NCI-H446 treated with DMSO at 0.1 percent for 48 hours (cell line): Measurements from ENCODE around the gene DEFB131A.
"Not testable (repeated sequence)": the region's sequence is repeated elsewhere in the genome, so short reads cannot be mapped to it uniquely, and the experiment has no call there.

ENCODE experiments used
- DNase-seq: peaks from one replicate; lab custom pipeline; 2025; lab: John Stamatoyannopoulos, UW

The DEFB131A gene

GRCh38 chr4:9444114-9444513 is at the start of gene DEFB131A:
Gene DEFB131A (plus strand): TSS chr4:9444414. CDS start chr4:9444534, 120 bp downstream.
- DNase-seq: not testable (repeated sequence)

GRCh38 chr4:9405774-9406173 is 38.4 kb upstream of the DEFB131A start:
- DNase-seq: not testable (repeated sequence)

GRCh38 chr4:9406491-9406890 is 37.7 kb upstream of the DEFB131A start:
- not testable (repeated sequence) for DNase-seq

GRCh38 chr4:9409793-9410192 is 34.4 kb upstream of the DEFB131A start:
- no peak for DNase-seq

- DNase-seq: not testable (repeated sequence)
Measured at GRCh38 chr4:9421884-9422455, 22.2 kb upstream of the DEFB131A start.

- DNase-seq: not testable (repeated sequence)
Measured at GRCh38 chr4:9425916-9426315, 18.3 kb upstream of the DEFB131A start.

- not testable (repeated sequence) for DNase-seq
Measured at GRCh38 chr4:9430061-9430460, 14.2 kb upstream of the DEFB131A start.

- DNase-seq: not testable (repeated sequence)
Measured at GRCh38 chr4:9433320-9433719, 10.9 kb upstream of the DEFB131A start.

GRCh38 chr4:9436728-9437127 is 7.5 kb upstream of the DEFB131A start:
- not testable (repeated sequence) for DNase-seq

GRCh38 chr4:9442355-9442754 is 1.9 kb upstream of the DEFB131A start:
- DNase-seq: not testable (repeated sequence)

- DNase-seq: not testable (repeated sequence)
Measured at GRCh38 chr4:9444681-9445080, 467 bp downstream of the DEFB131A start.

- not testable (repeated sequence) for DNase-seq
Measured at GRCh38 chr4:9452251-9452650, 8.0 kb downstream of the DEFB131A start.

- DNase-seq: not testable (repeated sequence)
Measured at GRCh38 chr4:9454284-9454683, 10.1 kb downstream of the DEFB131A start.

- DNase-seq: not testable (repeated sequence)
Measured at GRCh38 chr4:9455046-9455445, 10.8 kb downstream of the DEFB131A start.

- not testable (repeated sequence) for DNase-seq
Measured at GRCh38 chr4:9479466-9479865, 35.3 kb downstream of the DEFB131A start.

GRCh38 chr4:9480066-9480465 is 35.9 kb downstream of the DEFB131A start:
- DNase-seq: not testable (repeated sequence)

- DNase-seq: not testable (repeated sequence)
Measured at GRCh38 chr4:9482871-9483270, 38.7 kb downstream of the DEFB131A start.

- DNase-seq: not testable (repeated sequence)
Measured at GRCh38 chr4:9483682-9484081, 39.5 kb downstream of the DEFB131A start.

- not testable (repeated sequence) for DNase-seq
Measured at GRCh38 chr4:9486880-9487279, 42.7 kb downstream of the DEFB131A start.

- not testable (repeated sequence) for DNase-seq
Measured at GRCh38 chr4:9488796-9489195, 44.6 kb downstream of the DEFB131A start.

GRCh38 chr4:9490496-9490895 is 46.3 kb downstream of the DEFB131A start:
- not testable (repeated sequence) for DNase-seq

GRCh38 chr4:9490986-9491385 is 46.8 kb downstream of the DEFB131A start:
- not testable (repeated sequence) for DNase-seq

GRCh38 chr4:9493589-9493988 is 49.4 kb downstream of the DEFB131A start:
- not testable (repeated sequence) for DNase-seq
